Measurements from ENCODE around the gene TXK.

GRCh38 chr4:48149827-48150370, 15.8 kb upstream of the TXK start:
- no peak for TF ChIP-seq CTCF (IDR thresholded peaks at IDR 0.05; ENCODE audit: insufficient read depth, low read depth, low read length)
- no peak for TF ChIP-seq EZH2 (IDR thresholded peaks at IDR 0.05; ENCODE audit: insufficient read depth, low read length)

All from astrocyte (in vitro differentiated cells and primary cell).